Measurements from ENCODE around the gene TMEM30B.
A peak's percentile ranks its signal among the peaks of the same experiment; 100 is the strongest.
"Not testable (repeated sequence)": the region's sequence is repeated elsewhere in the genome, so short reads cannot be mapped to it uniquely, and the experiment has no call there.

The TMEM30B gene

GRCh38 chr14:61281186-61281947 is at the start of gene TMEM30B:
Gene TMEM30B, minus strand, starts transcription at chr14:61281338. Its CDS starts 191 bp downstream, at chr14:61281147.
- DNase-seq, result no peak

DNA sequence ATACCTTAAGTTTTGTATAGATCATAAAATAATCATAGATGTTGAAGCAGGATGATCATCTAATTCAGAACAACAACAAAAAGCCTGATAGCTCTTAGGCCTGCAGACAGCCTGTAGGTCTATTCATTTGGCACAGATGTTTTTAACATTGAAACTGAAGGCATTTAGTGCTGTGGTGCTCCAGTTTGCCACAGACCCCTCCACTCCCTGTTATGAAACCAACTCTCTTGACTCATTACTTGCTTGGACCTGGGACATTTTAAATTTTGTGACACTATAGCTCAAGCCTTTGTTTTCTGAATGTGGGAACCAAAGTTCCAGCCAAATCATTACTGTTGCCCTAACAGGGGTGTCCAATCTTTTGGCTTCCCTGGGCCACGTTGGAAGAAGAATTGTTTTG is 49.4 kb upstream of the TMEM30B start:
- DNase-seq, result no peak

- no peak for DNase-seq
These were observed 48.4 kb upstream of the TMEM30B start for GRCh38 chr14:61329478-61330051.

DNA sequence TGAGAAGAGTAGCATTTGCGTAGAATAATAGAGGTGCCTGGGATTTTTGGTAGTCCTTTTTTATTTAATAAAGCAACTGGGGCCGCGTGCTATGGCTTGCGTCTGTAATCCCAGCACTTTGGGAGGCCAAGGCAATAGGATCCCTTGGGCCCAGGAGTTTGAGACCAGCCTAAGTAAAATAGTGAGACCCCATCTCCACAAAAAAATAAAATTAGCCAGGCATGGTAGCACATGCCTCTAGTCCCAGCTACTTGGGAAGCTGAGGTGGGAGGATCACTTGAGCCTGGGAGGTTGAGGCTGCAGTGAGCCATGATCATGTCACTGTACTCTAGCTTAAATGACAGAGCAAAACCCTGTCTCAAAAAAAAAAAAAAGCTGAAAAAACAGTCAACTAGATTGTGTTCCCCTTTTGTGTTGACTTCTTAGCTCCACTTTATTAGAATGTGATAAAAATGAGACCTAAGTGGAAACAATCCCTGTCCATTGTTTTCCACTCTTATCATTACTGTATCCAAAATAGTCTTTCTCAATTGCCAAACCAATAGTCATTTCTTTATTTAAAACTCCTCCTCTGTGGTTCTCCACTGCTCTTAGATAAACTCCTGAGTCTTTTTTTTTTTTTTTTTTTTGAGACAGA is 47.6 kb upstream of the TMEM30B start:
- DNase-seq, result no peak

GRCh38 chr14:61326847-61327246 is 45.7 kb upstream of the TMEM30B start:
- DNase-seq, result no peak

DNA sequence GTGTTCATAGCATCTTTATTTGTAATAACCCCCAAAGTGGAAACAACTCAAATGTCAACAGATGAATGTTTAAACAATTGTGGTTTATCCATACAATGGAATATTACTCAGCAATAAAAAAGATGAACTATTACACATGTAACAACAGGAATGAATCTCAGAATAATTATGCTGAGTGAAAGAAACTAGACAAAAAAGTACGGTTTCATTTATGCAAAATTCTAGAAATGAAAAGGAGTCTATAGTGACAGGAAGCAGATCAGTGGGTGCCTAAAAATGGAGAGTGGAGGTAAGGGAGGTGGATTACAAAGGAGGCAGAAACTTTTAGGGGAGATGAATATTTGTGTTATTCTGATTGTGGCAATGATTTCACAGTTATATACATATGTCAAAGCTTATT is 45.0 kb upstream of the TMEM30B start:
- no peak for DNase-seq

- no peak for DNase-seq
These were observed 44.0 kb upstream of the TMEM30B start for GRCh38 chr14:61325166-61325565.

GRCh38 chr14:61323970-61324369 is 42.8 kb upstream of the TMEM30B start:
- DNase-seq, result no peak

- DNase-seq, result peak; percentile 6
These were observed 41.7 kb upstream of the TMEM30B start for GRCh38 chr14:61322799-61323290.

DNA sequence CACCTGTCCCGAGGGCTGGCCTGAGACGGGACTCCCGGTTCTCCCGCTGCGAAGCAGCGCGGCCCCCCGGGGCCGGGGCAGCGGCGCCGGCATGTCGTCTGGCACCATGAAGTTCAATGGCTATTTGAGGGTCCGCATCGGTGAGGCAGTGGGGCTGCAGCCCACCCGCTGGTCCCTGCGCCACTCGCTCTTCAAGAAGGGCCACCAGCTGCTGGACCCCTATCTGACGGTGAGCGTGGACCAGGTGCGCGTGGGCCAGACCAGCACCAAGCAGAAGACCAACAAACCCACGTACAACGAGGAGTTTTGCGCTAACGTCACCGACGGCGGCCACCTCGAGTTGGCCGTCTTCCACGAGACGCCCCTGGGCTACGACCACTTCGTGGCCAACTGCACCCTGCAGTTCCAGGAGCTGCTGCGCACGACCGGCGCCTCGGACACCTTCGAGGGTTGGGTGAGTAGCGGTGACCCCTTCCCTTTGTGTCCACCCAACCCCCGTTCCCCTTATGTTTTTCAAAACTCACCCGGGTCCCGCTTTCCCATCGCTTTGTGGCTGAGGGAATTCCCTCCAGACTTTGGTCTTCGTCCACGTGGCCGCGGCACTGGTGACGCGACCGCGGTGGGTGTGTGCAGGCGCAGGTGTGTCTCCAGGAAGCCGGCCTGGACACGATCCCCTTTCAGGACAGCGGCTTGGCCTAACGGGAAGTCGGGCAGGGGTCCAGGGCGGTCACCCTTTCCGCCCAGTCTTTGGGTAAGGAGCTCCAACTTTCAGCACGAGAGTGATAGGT is 41.1 kb upstream of the TMEM30B start:
- DNase-seq, result no peak

GRCh38 chr14:61321385-61322010 is 40.4 kb upstream of the TMEM30B start, which contains the start of gene PRKCH:
Gene PRKCH, plus strand, starts transcription at chr14:61321579. Its CDS starts 523 bp downstream, at chr14:61322102.
- peak; percentile 57 for DNase-seq

- no peak for DNase-seq
These were observed 39.8 kb upstream of the TMEM30B start for GRCh38 chr14:61320806-61321384.

- DNase-seq, result not testable (repeated sequence)
These were observed 39.0 kb upstream of the TMEM30B start for GRCh38 chr14:61320170-61320569.

DNA sequence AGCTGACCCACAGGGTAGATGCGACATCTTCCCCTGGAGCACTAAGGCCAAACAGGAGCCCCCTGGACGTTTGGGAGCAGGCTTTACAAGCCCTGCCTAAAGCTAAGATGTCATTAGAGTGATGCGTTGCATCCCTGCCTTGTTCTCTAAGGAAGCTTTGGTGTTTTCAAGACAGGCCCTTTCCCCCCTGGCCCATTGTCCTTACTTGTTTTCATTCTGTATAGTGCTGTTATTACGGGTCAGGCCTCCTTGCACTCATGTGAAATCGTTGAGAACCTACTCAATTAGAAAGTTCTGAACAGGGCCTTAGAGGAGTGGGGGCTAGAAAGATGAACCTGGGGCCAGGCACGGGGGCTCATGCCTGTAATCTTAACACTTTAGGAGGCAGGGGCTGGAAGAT is 38.6 kb upstream of the TMEM30B start:
- DNase-seq, result no peak

GRCh38 chr14:61319086-61319485 is 37.9 kb upstream of the TMEM30B start:
- DNase-seq, result no peak

GRCh38 chr14:61315313-61315712 is 34.2 kb upstream of the TMEM30B start:
- no peak for DNase-seq

DNA sequence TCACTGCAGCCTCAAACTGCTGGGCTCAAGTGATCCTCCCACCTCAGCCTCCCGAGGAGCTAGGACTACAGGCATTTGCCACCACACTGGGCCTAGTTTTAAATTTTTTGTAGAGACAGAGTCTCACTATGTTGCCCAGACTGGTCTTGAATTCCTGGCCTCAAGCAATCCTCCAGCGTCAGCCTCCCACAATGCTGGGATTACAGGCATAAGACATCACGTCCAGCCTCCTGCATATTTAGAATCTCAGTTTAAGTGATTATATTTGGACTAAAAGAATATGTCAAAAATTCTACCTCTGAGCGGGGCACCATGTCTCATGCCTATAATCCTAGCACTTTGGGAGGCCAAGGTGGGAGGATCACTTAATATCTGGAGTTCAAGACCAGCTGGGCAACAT is 27.6 kb upstream of the TMEM30B start:
- not testable (repeated sequence) for DNase-seq

DNA sequence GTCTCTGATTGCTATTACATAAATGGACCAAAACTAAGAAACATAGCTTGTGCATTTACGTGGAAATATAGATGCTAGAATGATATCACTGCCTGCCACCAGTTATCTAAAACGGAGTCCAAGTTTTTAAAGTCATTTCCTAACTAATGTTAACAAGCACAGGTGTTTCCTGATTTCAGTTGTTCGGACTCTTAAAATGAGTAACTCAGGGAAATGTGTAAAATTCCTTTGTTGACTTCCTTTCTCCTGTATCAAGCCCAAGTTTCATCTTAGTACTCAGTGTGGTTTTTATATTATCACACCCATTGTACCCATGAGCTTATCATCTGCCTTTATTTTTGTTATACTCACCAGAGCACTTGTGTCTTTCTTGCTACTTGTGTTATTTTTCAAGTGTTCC is 27.1 kb upstream of the TMEM30B start:
- DNase-seq, result no peak

- DNase-seq, result no peak
These were observed 23.6 kb upstream of the TMEM30B start for GRCh38 chr14:61304688-61305087.

- no peak for DNase-seq
These were observed 19.6 kb upstream of the TMEM30B start for GRCh38 chr14:61300754-61301153.

DNA sequence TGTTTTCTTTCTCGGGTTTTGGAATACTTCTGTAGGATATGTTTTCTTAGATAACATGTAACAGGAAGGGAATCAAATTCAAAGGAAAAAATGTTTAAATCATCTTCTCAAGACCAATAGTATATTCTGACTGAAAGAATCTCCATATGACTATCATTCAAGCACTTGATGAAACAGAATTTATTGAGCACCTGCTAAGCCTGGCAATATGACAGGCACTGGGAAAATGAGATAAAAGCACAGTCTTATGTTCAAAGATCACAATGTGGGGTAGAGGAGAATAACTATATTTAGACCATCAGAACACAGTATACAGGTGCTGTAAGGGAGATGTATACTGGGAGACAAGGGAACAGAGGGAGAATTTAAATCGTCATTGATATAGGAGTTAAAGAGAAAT is 19.1 kb upstream of the TMEM30B start:
- DNase-seq, result no peak

DNA sequence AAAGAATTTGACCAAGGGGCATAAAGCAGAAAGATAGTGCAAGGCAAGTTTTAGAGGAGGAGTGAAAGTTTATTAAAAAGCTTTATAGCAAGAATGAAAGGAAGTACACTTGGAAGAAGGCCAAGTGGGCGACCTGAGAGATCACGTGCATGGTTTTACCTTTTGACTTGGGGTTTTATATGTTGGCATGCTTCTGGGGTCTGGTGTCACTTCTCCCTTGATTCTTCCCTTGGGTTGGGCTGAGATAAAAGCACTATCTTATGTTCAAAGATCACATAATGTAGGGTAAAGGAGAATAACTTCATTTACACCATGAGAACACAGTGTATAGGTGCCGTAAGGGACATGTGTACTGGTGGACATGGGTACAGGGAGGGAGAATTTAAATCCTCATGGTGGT is 17.7 kb upstream of the TMEM30B start:
- no peak for DNase-seq

All from EL (cell line).